Measurements from ENCODE around the gene ATP5PB.

ATP5PB gene

GRCh38 chr1:111481387-111482221, 32.3 kb downstream of the ATP5PB start:
- TF ChIP-seq, protein P1, sequence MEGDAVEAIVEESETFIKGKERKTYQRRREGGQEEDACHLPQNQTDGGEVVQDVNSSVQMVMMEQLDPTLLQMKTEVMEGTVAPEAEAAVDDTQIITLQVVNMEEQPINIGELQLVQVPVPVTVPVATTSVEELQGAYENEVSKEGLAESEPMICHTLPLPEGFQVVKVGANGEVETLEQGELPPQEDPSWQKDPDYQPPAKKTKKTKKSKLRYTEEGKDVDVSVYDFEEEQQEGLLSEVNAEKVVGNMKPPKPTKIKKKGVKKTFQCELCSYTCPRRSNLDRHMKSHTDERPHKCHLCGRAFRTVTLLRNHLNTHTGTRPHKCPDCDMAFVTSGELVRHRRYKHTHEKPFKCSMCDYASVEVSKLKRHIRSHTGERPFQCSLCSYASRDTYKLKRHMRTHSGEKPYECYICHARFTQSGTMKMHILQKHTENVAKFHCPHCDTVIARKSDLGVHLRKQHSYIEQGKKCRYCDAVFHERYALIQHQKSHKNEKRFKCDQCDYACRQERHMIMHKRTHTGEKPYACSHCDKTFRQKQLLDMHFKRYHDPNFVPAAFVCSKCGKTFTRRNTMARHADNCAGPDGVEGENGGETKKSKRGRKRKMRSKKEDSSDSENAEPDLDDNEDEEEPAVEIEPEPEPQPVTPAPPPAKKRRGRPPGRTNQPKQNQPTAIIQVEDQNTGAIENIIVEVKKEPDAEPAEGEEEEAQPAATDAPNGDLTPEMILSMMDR (IDR thresholded peaks at IDR 0.05; ENCODE audit: insufficient read depth, low read depth, low read length, missing control alignments), result peak; percentile 70
- peak; percentile 76 for DNase-seq (ENCODE audit: low read depth)
- H3K4me3 ChIP-seq (ENCODE audit: low read length), result no peak overlapping the region

GRCh38 chr1:111483166-111483565, 33.9 kb downstream of the ATP5PB start:
- no peak for DNase-seq (ENCODE audit: low read depth)
- no peak overlapping the region for H3K4me3 ChIP-seq (ENCODE audit: low read length)
- TF ChIP-seq, protein P1 (IDR thresholded peaks at IDR 0.05; ENCODE audit: insufficient read depth, low read depth, low read length, missing control alignments), result no peak

DNA sequence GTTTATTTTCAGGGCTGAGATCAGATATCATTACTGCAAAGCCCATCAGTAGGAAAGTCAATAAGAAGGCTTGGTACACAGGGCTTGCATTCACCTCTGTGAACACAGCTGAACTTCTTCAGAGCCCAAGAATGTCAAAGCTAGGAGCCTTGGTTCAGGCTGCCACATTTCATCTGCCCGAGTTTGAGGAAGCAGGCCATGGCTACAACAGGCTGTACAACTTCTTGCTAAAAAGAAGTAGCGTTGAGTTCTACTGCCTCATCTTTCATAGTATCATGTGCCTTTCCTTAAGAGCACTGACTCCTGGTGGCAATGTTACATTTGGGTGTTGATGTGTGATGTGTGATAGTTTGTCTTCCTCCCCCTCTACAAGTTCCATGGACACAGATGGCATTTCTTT, 34.6 kb downstream of the ATP5PB start:
- DNase-seq (ENCODE audit: low read depth), result no peak
- H3K4me3 ChIP-seq (ENCODE audit: low read length), result no peak overlapping the region
- TF ChIP-seq, protein P1 (IDR thresholded peaks at IDR 0.05; ENCODE audit: insufficient read depth, low read depth, low read length, missing control alignments), result no peak

DNA sequence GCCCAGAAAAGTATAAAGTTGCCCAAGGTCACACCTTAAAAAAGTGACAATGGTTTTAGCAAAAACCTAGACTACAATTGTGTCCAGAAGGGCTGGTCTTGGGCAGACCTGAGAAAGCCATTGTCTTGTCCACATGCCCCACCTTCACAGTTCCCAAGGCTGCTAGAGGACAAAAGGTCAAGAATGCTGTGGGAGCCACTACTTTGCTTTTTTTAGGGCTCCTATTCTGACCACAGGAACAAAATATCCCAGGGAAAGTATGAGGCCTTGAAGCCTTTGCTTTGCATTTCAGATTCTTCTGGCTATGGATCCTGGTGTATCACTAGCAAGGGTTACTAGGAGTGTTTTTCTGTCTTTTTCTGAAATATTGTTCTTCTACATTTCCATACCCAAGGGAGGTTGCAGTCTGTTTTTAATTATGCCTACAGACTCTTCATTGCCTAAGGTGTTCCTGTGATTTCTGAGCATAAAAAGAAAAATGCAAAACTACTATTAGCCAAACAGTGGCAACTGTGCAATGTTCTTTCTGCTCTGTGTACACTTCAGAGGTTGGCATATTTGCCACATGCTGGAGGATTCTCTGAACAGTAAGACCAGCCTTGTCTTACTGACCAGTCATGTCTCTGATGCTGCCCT, 35.2 kb downstream of the ATP5PB start:
- TF ChIP-seq, protein P1 (IDR thresholded peaks at IDR 0.05; ENCODE audit: insufficient read depth, low read depth, low read length, missing control alignments), result no peak
- no peak for DNase-seq (ENCODE audit: low read depth)
- no peak overlapping the region for H3K4me3 ChIP-seq (ENCODE audit: low read length)

GRCh38 chr1:111486431-111486830, 37.2 kb downstream of the ATP5PB start:
- peak; percentile 20 for DNase-seq (ENCODE audit: low read depth)
- TF ChIP-seq, protein P1 (IDR thresholded peaks at IDR 0.05; ENCODE audit: insufficient read depth, low read depth, low read length, missing control alignments), result no peak
- H3K4me3 ChIP-seq (ENCODE audit: low read length), result no peak overlapping the region

DNA sequence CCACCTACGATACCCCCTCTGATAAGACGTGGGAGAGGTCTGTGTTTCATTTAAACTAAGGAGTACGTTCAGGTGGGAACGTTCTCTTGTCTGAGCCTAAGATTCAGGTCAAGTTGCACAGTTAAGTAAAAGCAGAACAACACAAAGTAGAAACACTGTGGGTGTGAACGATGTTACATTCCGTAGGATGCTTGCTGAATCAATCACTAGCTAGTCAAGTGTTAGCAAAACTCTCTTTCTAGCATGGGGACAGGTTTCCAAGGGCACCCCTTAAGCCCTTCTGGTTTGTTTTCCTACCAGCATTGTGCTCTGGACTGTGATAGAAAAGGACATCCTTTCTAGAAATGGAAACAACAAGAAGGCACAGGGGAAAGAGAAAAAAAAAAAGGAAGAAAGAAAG, 37.9 kb downstream of the ATP5PB start:
- no peak overlapping the region for H3K4me3 ChIP-seq (ENCODE audit: low read length)
- TF ChIP-seq, protein P1 (IDR thresholded peaks at IDR 0.05; ENCODE audit: insufficient read depth, low read depth, low read length, missing control alignments), result no peak
- DNase-seq (ENCODE audit: low read depth), result no peak
